H9 (cell line): ENCODE measurements around the gene MICAL3. TPM values are rescaled to one million over a fixed set of nuclear protein-coding genes. Genes with fewer than 3 reads are reported as not detected.

Experiments
- DNase-seq: peaks from one replicate; pipeline ENCODE4 v3.0.0-alpha.2; 2017
- H2AFZ ChIP-seq: one replicate; pipeline ENCODE4 v1.6.1; 2013; ENCODE audit warnings: mild to moderate bottlenecking, low read length, control low read depth, moderate library complexity
- H2AK5ac ChIP-seq: 2 replicates; pipeline ENCODE4 v1.6.1; 2013; ENCODE audit warnings: low read length, control low read depth, mixed read lengths; ENCODE audit not compliant: insufficient read length
- H2BK120ac ChIP-seq: one replicate; pipeline ENCODE4 v1.6.1; 2013; ENCODE audit warnings: low read depth, mild to moderate bottlenecking, low read length, control low read depth, inconsistent platforms; ENCODE audit not compliant: poor library complexity, severe bottlenecking
- H2BK12ac ChIP-seq: 2 replicates; pipeline ENCODE4 v1.6.1; 2013; ENCODE audit warnings: low read length, control low read depth, mixed read lengths, low read depth; ENCODE audit not compliant: insufficient read length
- H2BK15ac ChIP-seq: 2 replicates; pipeline ENCODE4 v1.6.1; 2013; ENCODE audit warnings: low read depth, low read length, control low read depth
- H2BK20ac ChIP-seq: one replicate; pipeline ENCODE4 v1.6.1; 2013; ENCODE audit warnings: low read depth, mild to moderate bottlenecking, low read length, control low read depth, inconsistent platforms; ENCODE audit not compliant: poor library complexity, severe bottlenecking
- H2BK5ac ChIP-seq: 2 replicates; pipeline ENCODE4 v1.6.1; 2013; ENCODE audit warnings: low read length, control low read depth, mixed read lengths; ENCODE audit not compliant: insufficient read length
- H3K14ac ChIP-seq: 2 replicates; pipeline ENCODE4 v1.6.1; 2013; ENCODE audit warnings: low read length, control low read depth; ENCODE audit not compliant: insufficient read depth
- H3K18ac ChIP-seq: 2 replicates; pipeline ENCODE4 v1.6.1; 2013; ENCODE audit warnings: low read depth, mild to moderate bottlenecking, mixed read lengths, low read length, control low read depth; ENCODE audit not compliant: insufficient read length
- H3K23ac ChIP-seq: 2 replicates; pipeline ENCODE4 v1.6.1; 2013; ENCODE audit warnings: low read length, control low read depth, mixed read lengths, low read depth; ENCODE audit not compliant: insufficient read length
- H3K23me2 ChIP-seq: 2 replicates; pipeline ENCODE4 v1.6.1; 2013; ENCODE audit warnings: low read depth, mild to moderate bottlenecking, mixed read lengths, low read length, control low read depth; ENCODE audit not compliant: insufficient read length, poor library complexity, severe bottlenecking
- H3K27ac ChIP-seq: 2 replicates; pipeline ENCODE4 v1.5.1; 2013; ENCODE audit warnings: low read length, control low read depth, mixed read lengths, low read depth; ENCODE audit not compliant: insufficient read length
- H3K27me3 ChIP-seq: 2 replicates; pipeline ENCODE4 v1.6.1; 2013; ENCODE audit warnings: low read length, control low read depth, inconsistent platforms; ENCODE audit not compliant: insufficient read depth
- H3K4ac ChIP-seq: 2 replicates; pipeline ENCODE4 v1.6.1; 2013; ENCODE audit warnings: low read depth, mild to moderate bottlenecking, control low read depth, inconsistent platforms, low read length, moderate library complexity
- H3K4me1 ChIP-seq: 2 replicates; pipeline ENCODE4 v1.6.1; 2013; ENCODE audit warnings: low read length, control low read depth, inconsistent platforms; ENCODE audit not compliant: insufficient read depth
- H3K4me2 ChIP-seq: 2 replicates; pipeline ENCODE4 v1.6.1; 2013; ENCODE audit warnings: low read length, control low read depth, mixed read lengths; ENCODE audit not compliant: insufficient read length, insufficient read depth
- H3K56ac ChIP-seq: 2 replicates; pipeline ENCODE4 v1.6.1; 2013; ENCODE audit warnings: low read depth, mild to moderate bottlenecking, mixed read lengths, low read length, control low read depth; ENCODE audit not compliant: insufficient read length
- H3K79me1 ChIP-seq: 2 replicates; pipeline ENCODE4 v1.6.1; 2013; ENCODE audit warnings: low read depth, mild to moderate bottlenecking, moderate library complexity, low read length, control low read depth, inconsistent platforms; ENCODE audit not compliant: insufficient read depth, poor library complexity, severe bottlenecking
- H3K79me2 ChIP-seq: 2 replicates; pipeline ENCODE4 v1.6.1; 2013; ENCODE audit warnings: low read length, control low read depth, inconsistent platforms; ENCODE audit not compliant: insufficient read depth
- H3K9ac ChIP-seq: 2 replicates; pipeline ENCODE4 v1.6.1; 2013; ENCODE audit warnings: low read length, control low read depth, mixed read lengths; ENCODE audit not compliant: insufficient read length; ENCODE audit errors: extremely low read depth
- H3K9me3 ChIP-seq: one replicate; pipeline ENCODE4 v1.6.1; 2013; ENCODE audit warnings: low read depth, low read length, inconsistent platforms; ENCODE audit not compliant: control insufficient read depth
- H3T11ph ChIP-seq: one replicate; pipeline ENCODE4 v1.6.1; 2013; ENCODE audit warnings: mild to moderate bottlenecking, low read length, control low read depth, inconsistent platforms
- H4K20me1 ChIP-seq: one replicate; pipeline ENCODE4 v1.6.1; 2013; ENCODE audit not compliant: control insufficient read depth, insufficient read length, insufficient read depth
- H4K5ac ChIP-seq: 2 replicates; pipeline ENCODE4 v1.6.1; 2013; ENCODE audit warnings: low read depth, mild to moderate bottlenecking, mixed read lengths, low read length, control low read depth; ENCODE audit not compliant: insufficient read length
- H4K8ac ChIP-seq: replicated peaks from 2 replicates; pipeline ENCODE4 v1.6.1; 2013; ENCODE audit warnings: low read length, control low read depth, mixed read lengths, low read depth; ENCODE audit not compliant: insufficient read length
- H4K91ac ChIP-seq: 2 replicates; pipeline ENCODE4 v1.6.1; 2013; ENCODE audit warnings: low read depth, mild to moderate bottlenecking, moderate library complexity, mixed read lengths, low read length, control low read depth; ENCODE audit not compliant: insufficient read length
- H3K27ac Mint-ChIP-seq, 3 experiments: 2 replicates in 2 of 3; 3 replicates in 1 of 3; pipeline ENCODE4 v1.8.0; 2020 to 2021; ENCODE audit warnings: mixed read lengths in 3 of 3, mild to moderate bottlenecking in 1 of 3, moderate library complexity in 1 of 3
- H3K27me3 Mint-ChIP-seq: 2 replicates; pipeline ENCODE4 v1.8.0; 2021; ENCODE audit warnings: low read depth, mild to moderate bottlenecking, moderate library complexity, mixed read lengths
- H3K36me3 Mint-ChIP-seq, 3 experiments: 2 replicates in 2 of 3; 3 replicates in 1 of 3; pipeline ENCODE4 v1.8.0; 2020 to 2021; ENCODE audit warnings: low read depth in 3 of 3, mixed read lengths in 3 of 3; ENCODE audit not compliant: insufficient read depth in 1 of 3
- H3K4me1 Mint-ChIP-seq, 2 experiments: 2 replicates each; pipeline ENCODE4 v1.8.0; 2020; ENCODE audit warnings: mixed read lengths in 2 of 2
- H3K4me3 Mint-ChIP-seq, 2 experiments: 2 replicates in 1 of 2; 3 replicates in 1 of 2; pipeline ENCODE4 v1.8.0; 2020 to 2021; ENCODE audit warnings: mild to moderate bottlenecking in 2 of 2, mixed read lengths in 2 of 2, moderate library complexity in 1 of 2
- H3K9me3 Mint-ChIP-seq, 2 experiments: 2 replicates in 1 of 2; 3 replicates in 1 of 2; pipeline ENCODE4 v1.8.0; 2020; ENCODE audit warnings: mild to moderate bottlenecking in 2 of 2, mixed read lengths in 2 of 2, moderate library complexity in 1 of 2
- CTCF ChIP-seq: fragments of 200-600 bp; sonication (generic); conservative IDR thresholded peaks from 3 replicates; pipeline ENCODE4 v1.8.0; 2021; ENCODE audit warnings: antibody characterized with exemption, mild to moderate bottlenecking
- WGBS: extraction: QIAGEN DNeasy Blood & Tissue Kit; methylation state at CpG from one replicate; pipeline ENCODE4 v1.1.7; 2013; ENCODE audit warnings: missing lambda C conversion rate, low lambda C conversion rate, mixed read lengths; ENCODE audit not compliant: insufficient read length; ENCODE audit errors: extremely low coverage; 5-methylcytosine and 5-hydroxymethylcytosine counted together
- total RNA-seq: library from RNA; stranded (reverse); gene quantifications from 2 replicates; pipeline ENCODE4 v1.2.1, GENCODE V29; 2021

The MICAL3 gene
- total RNA-seq, 1 experiment from 2014 or later: 50.2 TPM

- peaks cover 47 to 52% of the 10 kb centered on the region in 2 experiments for H3K4me1 Mint-ChIP-seq
- Histone ChIP-seq H3K4me2 (no peak overlapping the region), H3K14ac (no peak overlapping the region), H2BK20ac (no peak overlapping the region), H2BK5ac (no peak overlapping the region), H3K4ac (no peak overlapping the region), H4K5ac (no peak overlapping the region), H3K23ac (no peak overlapping the region), H4K8ac (no peak overlapping the region), H2BK12ac (no peak overlapping the region), H2BK15ac (no peak overlapping the region), H2AFZ (no peak overlapping the region), H3K79me2 (peaks cover 6% of the 10 kb centered on the region; the same call in 1 of the 2 replicates), H3K9ac (no peak overlapping the region), H3K79me1 (peaks cover 5% of the 10 kb centered on the region), H3K27ac (no peak overlapping the region), H3K4me1 (no peaks in the 10 kb centered on the region; the same call in 1 of the 2 replicates), H4K91ac (no peak overlapping the region), H3K9me3 (no peaks in the 10 kb centered on the region), H2AK5ac (no peak overlapping the region), H3T11ph (no peak overlapping the region), H3K23me2 (no peaks in the 10 kb centered on the region), H2BK120ac (no peak overlapping the region), H3K27me3 (no peaks in the 10 kb centered on the region), H4K20me1 (no peaks in the 10 kb centered on the region), H3K18ac (no peak overlapping the region), H3K56ac (no peak overlapping the region)
- no peak for DNase-seq
- no peak overlapping the region; a peak in 1 of 7 replicates for H3K27ac Mint-ChIP-seq
- no peak for TF ChIP-seq CTCF
- H3K9me3 Mint-ChIP-seq: no peaks in the 10 kb centered on the region
- WGBS: no CpG with 5 or more reads among the region's 8 CpGs
- no peaks in the 10 kb centered on the region for H3K27me3 Mint-ChIP-seq
- no peak overlapping the region for H3K4me3 Mint-ChIP-seq
- H3K36me3 Mint-ChIP-seq: no peaks in the 10 kb centered on the region
Observed at GRCh38 chr22:17990942-17991341, 33.4 kb downstream of the MICAL3 start.
